T-cell (primary cell): ENCODE measurements around the gene SAMD4A. TPM values are rescaled to one million over a fixed set of nuclear protein-coding genes. Genes with fewer than 3 reads are reported as not detected.

Source experiments
- ATAC-seq, 4 experiments: fragments of 200-7000 bp in 3 of 4; fragments of 150-1000 bp in 1 of 4; cut with Tn5 transposase; replicated peaks in 1 of 4; 1 replicate in 3 of 4; 2 replicates in 1 of 4; pipeline ENCODE4 v1.10.0; 2021; ENCODE audit warnings: moderate library complexity in 3 of 4, mild to moderate bottlenecking in 2 of 4, moderate number of reproducible peaks in 1 of 4
- CTCF ChIA-PET, 2 donors: fragments of 300-600 bp; sonication (Branson Sonifier 250); formaldehyde crosslinking; loops; one replicate each; lab custom pipeline; 2022; ENCODE audit warnings: antibody characterized with exemption in 2 of 2; lab: Charles Lee
- POLR2A ChIA-PET, 2 donors: fragments of 300-600 bp; sonication (Branson Sonifier 250); formaldehyde crosslinking; loops; one replicate each; lab custom pipeline; 2022; ENCODE audit warnings: antibody characterized with exemption in 2 of 2; lab: Charles Lee
- DNase-seq, 35 experiments: peaks; one replicate each; pipeline versions ENCODE4 v3.0.0 to v3.0.0-alpha.2; 2013 to 2023
- H3K27ac ChIP-seq: one replicate; pipeline ENCODE4 v1.5.1; 2013; ENCODE audit warnings: low read length
- H3K27me3 ChIP-seq, 2 experiments: replicated peaks in 1 of 2; 1 replicate in 1 of 2; 2 replicates in 1 of 2; pipeline versions ENCODE4 v1.6.1 to v1.7.0; 2013; ENCODE audit warnings: low read length in 1 of 2, mixed read lengths in 1 of 2; ENCODE audit not compliant: control insufficient read depth in 2 of 2, insufficient read depth in 2 of 2; ENCODE audit errors: extremely low read depth in 1 of 2
- H3K36me3 ChIP-seq, 2 donors: 1 replicate in 1 of 2; 2 replicates in 1 of 2; pipeline versions ENCODE4 v1.6.1 to v1.7.0; 2013; ENCODE audit warnings: low read length in 1 of 2; ENCODE audit not compliant: control insufficient read depth in 2 of 2, insufficient read depth in 1 of 2; ENCODE audit errors: extremely low read depth in 1 of 2
- H3K4me1 ChIP-seq, 2 experiments: 1 replicate in 1 of 2; 2 replicates in 1 of 2; pipeline versions ENCODE4 v1.6.1 to v1.7.0; 2013; ENCODE audit warnings: low read length in 2 of 2, mixed read lengths in 1 of 2; ENCODE audit not compliant: insufficient read depth in 2 of 2, control insufficient read depth in 1 of 2; ENCODE audit errors: extremely low read depth in 1 of 2
- H3K4me3 ChIP-seq, 2 donors: 1 replicate in 1 of 2; 2 replicates in 1 of 2; pipeline versions ENCODE4 v1.5.1 to v1.7.0; 2013; ENCODE audit warnings: mild to moderate bottlenecking in 2 of 2, low read length in 1 of 2, moderate library complexity in 1 of 2; ENCODE audit not compliant: control insufficient read depth in 1 of 2; ENCODE audit errors: extremely low read depth in 1 of 2
- H3K9me3 ChIP-seq: 2 replicates; pipeline ENCODE4 v1.7.0; 2013
- H3K27ac Mint-ChIP-seq, 2 donors: one replicate each; pipeline ENCODE4 v1.8.0; 2020 to 2021; ENCODE audit warnings: mild to moderate bottlenecking in 2 of 2, mixed read lengths in 2 of 2
- H3K27me3 Mint-ChIP-seq, 2 donors: one replicate each; pipeline ENCODE4 v1.8.0; 2021 to 2022; ENCODE audit warnings: mixed read lengths in 2 of 2
- H3K36me3 Mint-ChIP-seq: one replicate; pipeline ENCODE4 v1.8.0; 2021; ENCODE audit warnings: mixed read lengths
- H3K4me1 Mint-ChIP-seq, 3 donors: one replicate each; pipeline ENCODE4 v1.8.0; 2020 to 2022; ENCODE audit warnings: mixed read lengths in 3 of 3, mild to moderate bottlenecking in 1 of 3
- H3K4me3 Mint-ChIP-seq, 3 donors: one replicate each; pipeline ENCODE4 v1.8.0; 2020 to 2022; ENCODE audit warnings: mild to moderate bottlenecking in 3 of 3, mixed read lengths in 3 of 3, moderate library complexity in 3 of 3
- H3K9me3 Mint-ChIP-seq, 3 donors: one replicate each; pipeline ENCODE4 v1.8.0; 2020 to 2022; ENCODE audit warnings: mixed read lengths in 3 of 3
- WGBS: methylation state at CpG from one replicate; pipeline ENCODE4 v1.1.5; 2013; ENCODE audit warnings: missing lambda C conversion rate; ENCODE audit not compliant: insufficient coverage; 5-methylcytosine and 5-hydroxymethylcytosine counted together
- total RNA-seq, 35 experiments: library from RNA in 6 of 35; stranded (reverse) in 6 of 35; fragments of 120-200 nt in 1 of 35; gene quantifications; one replicate each; pipeline versions ENCODE4 v1.2.1 to v1.2.4 and lab custom pipeline; 2013 to 2026

SAMD4A gene
- total RNA-seq, 5 donors from 2014 or later (not counting 1 experiment from before 2014, with no cell fraction given): 1.2 to 3.9 (median 1.3) TPM

DNA sequence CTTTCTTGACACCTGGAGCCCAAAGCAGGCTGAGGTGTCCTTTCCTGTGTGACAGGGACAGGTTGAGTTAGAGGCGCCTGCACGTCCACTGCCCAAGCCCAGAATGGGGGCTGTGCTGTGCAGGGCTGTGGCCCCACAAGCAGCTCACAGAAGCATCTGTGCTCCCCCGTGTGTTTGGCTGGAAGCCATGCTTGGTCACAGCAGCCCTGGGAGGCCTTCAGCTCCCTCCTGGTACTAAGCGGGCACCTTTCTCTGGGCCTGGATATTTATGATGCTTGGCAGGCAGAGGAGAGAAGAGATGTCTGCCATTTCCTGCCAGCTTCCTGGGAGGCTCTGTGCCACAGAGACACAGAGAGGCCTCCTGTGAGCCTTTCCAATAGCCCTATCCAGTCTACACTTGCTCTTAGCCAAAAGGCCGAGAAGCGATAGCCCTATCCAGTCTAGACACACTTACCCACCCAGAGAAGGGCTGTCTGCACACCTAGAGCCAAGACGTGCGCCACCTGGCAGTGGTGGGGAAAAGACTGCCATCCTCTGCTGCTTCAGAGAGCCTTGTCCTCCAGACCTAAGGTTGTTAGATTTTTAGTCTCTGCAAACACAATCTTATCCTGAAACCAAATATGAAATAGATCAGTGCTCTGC is 218.3 kb downstream of the SAMD4A start:
- no peak overlapping the region for H3K27ac ChIP-seq
- no peaks in the 10 kb centered on the region for H3K36me3 ChIP-seq
- H3K9me3 ChIP-seq: no peaks in the 10 kb centered on the region
- ATAC-seq: no peak
- no peaks in the 10 kb centered on the region for H3K4me1 ChIP-seq
- H3K36me3 Mint-ChIP-seq: no peaks in the 10 kb centered on the region
- no peak overlapping the region for H3K4me3 ChIP-seq
- peaks cover 0 to 2% of the 10 kb centered on the region in 2 experiments for H3K27me3 ChIP-seq
- no peak overlapping the region for H3K27ac Mint-ChIP-seq
- H3K9me3 Mint-ChIP-seq: no peaks in the 10 kb centered on the region
- H3K4me1 Mint-ChIP-seq: peaks cover 0 to 8% (median 2%) of the 10 kb centered on the region in 3 donors
- ChIA-PET POLR2A (no interaction called here), CTCF (interaction anchor here (1.0 to 1.3 kb wide), 2 partner anchors 11 kb away, joined by 3 to 4 read pairs; no protein-coding TSS in a partner anchor)
- no peak for DNase-seq
- WGBS: 88% methylated on average over 6 of the region's 8 CpGs
- H3K27me3 Mint-ChIP-seq: no peaks in the 10 kb centered on the region
- H3K4me3 Mint-ChIP-seq: no peak overlapping the region

GRCh38 chr14:54785778-54786770 is 219.1 kb downstream of the SAMD4A start:
- Mint-ChIP-seq H3K36me3 (no peaks in the 10 kb centered on the region), H3K27me3 (no peaks in the 10 kb centered on the region), H3K4me1 (peaks cover 0 to 8% (median 2%) of the 10 kb centered on the region in 3 donors), H3K27ac (no peak overlapping the region), H3K4me3 (no peak overlapping the region), H3K9me3 (no peaks in the 10 kb centered on the region)
- H3K27ac ChIP-seq: no peak overlapping the region
- no peak for DNase-seq
- H3K4me3 ChIP-seq: no peak overlapping the region
- H3K4me1 ChIP-seq: no peaks in the 10 kb centered on the region
- 84% methylated on average over 4 of the region's 5 CpGs for WGBS
- no peaks in the 10 kb centered on the region for H3K36me3 ChIP-seq
- peaks cover 0 to 2% of the 10 kb centered on the region in 2 experiments for H3K27me3 ChIP-seq
- POLR2A ChIA-PET: no interaction called here
- ATAC-seq: no peak
- CTCF ChIA-PET: interaction anchor here in 1 of 2 donors (0.5 kb wide), 1 partner anchor 81 kb away, joined by 6 read pairs; no protein-coding TSS in a partner anchor
- H3K9me3 ChIP-seq: no peaks in the 10 kb centered on the region

DNA sequence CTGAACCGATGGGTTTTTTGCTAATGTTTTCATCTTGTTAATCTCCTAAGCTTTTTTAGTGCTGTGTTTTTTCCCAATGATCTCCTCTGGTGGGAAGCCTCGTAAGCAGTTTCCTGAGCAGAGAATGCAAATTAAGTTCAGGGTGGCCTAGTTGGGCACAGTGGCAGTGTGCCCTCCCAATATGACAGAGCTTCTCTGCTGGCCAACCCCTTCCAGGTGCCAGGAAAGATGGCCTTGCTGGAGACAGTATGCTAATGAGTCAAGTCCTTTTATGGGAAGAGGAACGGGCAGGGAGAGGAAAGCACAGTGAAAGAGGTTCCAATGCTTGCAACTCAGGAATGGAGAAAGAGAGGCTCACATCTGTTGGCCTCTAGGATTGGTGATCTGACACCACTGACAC is 219.9 kb downstream of the SAMD4A start:
- H3K27ac Mint-ChIP-seq: no peak overlapping the region
- no peak for DNase-seq
- no peaks in the 10 kb centered on the region for H3K27me3 Mint-ChIP-seq
- ChIA-PET POLR2A (no interaction called here), CTCF (no interaction called here)
- no peak overlapping the region for H3K27ac ChIP-seq
- peaks cover 0 to 2% of the 10 kb centered on the region in 2 experiments for H3K27me3 ChIP-seq
- no peaks in the 10 kb centered on the region for H3K36me3 Mint-ChIP-seq
- peaks cover 0 to 8% (median 2%) of the 10 kb centered on the region in 3 donors for H3K4me1 Mint-ChIP-seq
- no peak overlapping the region for H3K4me3 ChIP-seq
- H3K4me3 Mint-ChIP-seq: no peak overlapping the region
- no peak for ATAC-seq
- no peaks in the 10 kb centered on the region for H3K4me1 ChIP-seq
- no peaks in the 10 kb centered on the region for H3K9me3 Mint-ChIP-seq
- H3K36me3 ChIP-seq: no peaks in the 10 kb centered on the region
- WGBS: 94% methylated on average over 2 of the region's 3 CpGs
- H3K9me3 ChIP-seq: no peaks in the 10 kb centered on the region

DNA sequence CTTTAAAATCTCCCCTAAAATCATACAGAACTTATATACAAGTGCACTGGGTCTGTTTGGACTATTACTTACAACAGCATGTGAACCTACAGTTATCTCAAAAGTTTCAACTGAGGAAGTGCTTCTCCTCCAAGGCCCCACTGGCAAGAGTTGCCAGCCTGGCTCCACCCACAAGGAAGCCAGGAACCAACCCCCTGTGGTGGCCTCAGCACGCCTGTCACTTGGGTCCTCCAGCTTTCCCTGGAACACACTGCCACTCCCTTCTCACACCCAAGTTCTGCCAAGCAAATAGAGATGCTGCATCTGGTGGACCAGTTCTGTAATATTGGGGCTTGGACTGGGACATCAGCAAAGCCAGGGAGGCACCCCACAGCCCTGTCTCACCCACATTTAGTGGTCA is 220.3 kb downstream of the SAMD4A start:
- H3K4me1 ChIP-seq: no peaks in the 10 kb centered on the region
- H3K4me3 ChIP-seq: no peak overlapping the region
- H3K4me3 Mint-ChIP-seq: no peak overlapping the region
- ATAC-seq (no peak), DNase-seq (no peak)
- no peak overlapping the region for H3K27ac Mint-ChIP-seq
- ChIA-PET POLR2A (no interaction called here), CTCF (no interaction called here)
- 100% methylated on average over 1 of the region's 1 CpG for WGBS
- H3K27me3 Mint-ChIP-seq: no peaks in the 10 kb centered on the region
- peaks cover 0 to 2% of the 10 kb centered on the region in 2 experiments for H3K27me3 ChIP-seq
- H3K9me3 Mint-ChIP-seq: no peaks in the 10 kb centered on the region
- H3K4me1 Mint-ChIP-seq: peaks cover 0 to 8% (median 2%) of the 10 kb centered on the region in 3 donors
- no peaks in the 10 kb centered on the region for H3K9me3 ChIP-seq
- H3K27ac ChIP-seq: no peak overlapping the region
- H3K36me3 Mint-ChIP-seq: no peaks in the 10 kb centered on the region
- H3K36me3 ChIP-seq: no peaks in the 10 kb centered on the region

DNA sequence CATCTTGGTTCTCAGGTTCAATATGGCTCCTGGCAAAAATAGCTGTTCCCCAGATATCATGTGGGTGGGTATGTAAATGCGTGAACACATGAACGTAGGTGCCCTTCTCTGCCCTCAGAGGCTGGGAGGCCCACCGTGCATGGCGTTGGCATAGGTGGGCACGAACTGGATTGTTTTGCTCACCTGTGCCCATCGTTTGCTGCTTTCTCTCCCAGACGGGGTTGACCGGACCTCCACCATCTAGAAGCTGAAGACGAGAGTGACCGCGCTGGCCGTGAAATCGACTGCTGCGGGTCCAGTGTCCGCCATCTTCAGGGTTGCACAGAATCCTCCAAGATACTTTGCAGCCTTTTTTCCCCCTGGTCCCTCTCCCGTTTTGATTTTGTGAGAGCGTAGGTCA is 221.8 kb downstream of the SAMD4A start:
- H3K27ac Mint-ChIP-seq: no peak overlapping the region
- H3K9me3 ChIP-seq: no peaks in the 10 kb centered on the region
- no peak overlapping the region for H3K27ac ChIP-seq
- DNase-seq: no peak
- CTCF ChIA-PET: no interaction called here
- no peaks in the 10 kb centered on the region for H3K4me1 ChIP-seq
- H3K9me3 Mint-ChIP-seq: no peaks in the 10 kb centered on the region
- peaks cover 0 to 8% (median 0%) of the 10 kb centered on the region in 3 donors for H3K4me1 Mint-ChIP-seq
- ATAC-seq: no peak
- no peak overlapping the region for H3K4me3 ChIP-seq
- no peaks in the 10 kb centered on the region for H3K36me3 Mint-ChIP-seq
- H3K27me3 Mint-ChIP-seq: no peaks in the 10 kb centered on the region
- H3K27me3 ChIP-seq: no peaks in the 10 kb centered on the region
- no peaks in the 10 kb centered on the region for H3K36me3 ChIP-seq
- POLR2A ChIA-PET: no interaction called here
- 88% methylated on average over 16 of the region's 17 CpGs for WGBS
- H3K4me3 Mint-ChIP-seq: no peak overlapping the region

GRCh38 chr14:54789166-54789565 is 222.2 kb downstream of the SAMD4A start:
- Mint-ChIP-seq H3K27ac (no peak overlapping the region), H3K9me3 (no peaks in the 10 kb centered on the region), H3K27me3 (no peaks in the 10 kb centered on the region), H3K4me3 (no peak overlapping the region), H3K36me3 (no peaks in the 10 kb centered on the region), H3K4me1 (peaks cover 0 to 8% (median 0%) of the 10 kb centered on the region in 3 donors)
- H3K4me3 ChIP-seq: no peak overlapping the region
- no peaks in the 10 kb centered on the region for H3K36me3 ChIP-seq
- no peak for DNase-seq
- POLR2A ChIA-PET: no interaction called here
- no peaks in the 10 kb centered on the region for H3K27me3 ChIP-seq
- H3K9me3 ChIP-seq: no peaks in the 10 kb centered on the region
- H3K4me1 ChIP-seq: no peaks in the 10 kb centered on the region
- CTCF ChIA-PET: no interaction called here
- WGBS: 69% methylated on average over 2 of the region's 5 CpGs
- no peak for ATAC-seq
- H3K27ac ChIP-seq: no peak overlapping the region
